ENCODE measurements around the gene HOXA11. TPM values are rescaled to one million over a fixed set of nuclear protein-coding genes. Genes with fewer than 3 reads are reported as not detected.
A peak's percentile ranks its signal among the peaks of the same experiment; 100 is the strongest.

HOXA11 gene
- total RNA-seq, 1 donor from 2014 or later = not detected

DNA sequence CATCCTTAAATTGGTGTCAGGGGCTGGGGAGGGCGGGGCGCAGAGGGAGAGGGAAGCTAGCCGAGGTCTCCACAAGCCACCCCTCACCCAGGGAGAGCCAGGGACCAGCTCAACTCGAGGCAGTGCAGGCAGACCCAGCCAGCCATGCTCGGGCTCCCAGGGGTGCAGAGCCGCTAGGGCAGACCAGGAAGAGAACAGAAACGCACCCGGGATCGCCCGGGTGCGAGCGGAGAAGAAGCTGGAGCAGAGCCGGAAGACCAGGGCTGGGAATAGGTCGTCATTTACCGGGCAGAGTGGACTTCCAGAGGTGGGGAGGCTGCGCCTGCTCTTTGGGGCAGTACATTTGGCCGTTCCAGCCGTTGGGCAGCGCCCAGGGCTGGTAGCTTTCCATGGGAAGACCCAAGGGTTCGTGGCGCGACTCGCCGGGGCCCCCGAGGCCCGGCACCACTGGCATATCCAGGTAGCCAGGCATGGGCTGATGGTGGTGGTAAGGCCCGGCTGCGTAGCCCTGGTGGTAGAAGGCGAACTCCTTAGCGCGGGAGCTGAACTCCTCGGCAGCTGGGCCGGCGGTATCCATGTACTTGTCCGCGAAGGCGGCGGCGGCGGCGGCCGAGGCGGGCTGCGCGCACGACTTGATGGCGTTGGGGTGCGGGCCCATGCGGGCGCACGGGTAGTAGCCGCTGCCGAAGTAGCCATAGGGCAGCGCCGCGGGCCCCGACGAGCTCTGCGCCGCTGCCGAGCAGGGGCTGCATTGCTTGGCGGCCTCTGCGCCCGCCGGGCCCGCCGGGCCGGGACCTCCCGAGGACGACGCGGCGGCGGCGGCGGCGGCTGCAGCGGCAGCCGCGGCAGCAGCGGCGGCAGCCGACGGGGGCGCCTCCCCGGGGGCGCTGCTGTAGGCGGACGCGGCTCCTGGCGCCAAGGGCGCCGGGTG lies 14.1 kb upstream of the HOXA11 start:
- TF ChIP-seq, protein P1, sequence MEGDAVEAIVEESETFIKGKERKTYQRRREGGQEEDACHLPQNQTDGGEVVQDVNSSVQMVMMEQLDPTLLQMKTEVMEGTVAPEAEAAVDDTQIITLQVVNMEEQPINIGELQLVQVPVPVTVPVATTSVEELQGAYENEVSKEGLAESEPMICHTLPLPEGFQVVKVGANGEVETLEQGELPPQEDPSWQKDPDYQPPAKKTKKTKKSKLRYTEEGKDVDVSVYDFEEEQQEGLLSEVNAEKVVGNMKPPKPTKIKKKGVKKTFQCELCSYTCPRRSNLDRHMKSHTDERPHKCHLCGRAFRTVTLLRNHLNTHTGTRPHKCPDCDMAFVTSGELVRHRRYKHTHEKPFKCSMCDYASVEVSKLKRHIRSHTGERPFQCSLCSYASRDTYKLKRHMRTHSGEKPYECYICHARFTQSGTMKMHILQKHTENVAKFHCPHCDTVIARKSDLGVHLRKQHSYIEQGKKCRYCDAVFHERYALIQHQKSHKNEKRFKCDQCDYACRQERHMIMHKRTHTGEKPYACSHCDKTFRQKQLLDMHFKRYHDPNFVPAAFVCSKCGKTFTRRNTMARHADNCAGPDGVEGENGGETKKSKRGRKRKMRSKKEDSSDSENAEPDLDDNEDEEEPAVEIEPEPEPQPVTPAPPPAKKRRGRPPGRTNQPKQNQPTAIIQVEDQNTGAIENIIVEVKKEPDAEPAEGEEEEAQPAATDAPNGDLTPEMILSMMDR (IDR thresholded peaks at IDR 0.05) = no peak
- H3K9me3 Mint-ChIP-seq (ENCODE audit: unreplicated experiment) = no peaks in the 10 kb centered on the region
- peaks cover 4% of the 10 kb centered on the region for H3K36me3 Mint-ChIP-seq (ENCODE audit: unreplicated experiment)
- peaks cover 30% of the 10 kb centered on the region for H3K4me1 Mint-ChIP-seq (ENCODE audit: unreplicated experiment)
- H3K27me3 Mint-ChIP-seq (ENCODE audit: unreplicated experiment) = peaks cover 86% of the 10 kb centered on the region
- H3K27ac Mint-ChIP-seq (ENCODE audit: unreplicated experiment) = no peak overlapping the region
- peak overlapping the region; percentile 62 for H3K4me3 Mint-ChIP-seq (ENCODE audit: unreplicated experiment)
- peak; percentile 84 for DNase-seq (ENCODE audit: extremely low spot score, unreplicated experiment)

DNA sequence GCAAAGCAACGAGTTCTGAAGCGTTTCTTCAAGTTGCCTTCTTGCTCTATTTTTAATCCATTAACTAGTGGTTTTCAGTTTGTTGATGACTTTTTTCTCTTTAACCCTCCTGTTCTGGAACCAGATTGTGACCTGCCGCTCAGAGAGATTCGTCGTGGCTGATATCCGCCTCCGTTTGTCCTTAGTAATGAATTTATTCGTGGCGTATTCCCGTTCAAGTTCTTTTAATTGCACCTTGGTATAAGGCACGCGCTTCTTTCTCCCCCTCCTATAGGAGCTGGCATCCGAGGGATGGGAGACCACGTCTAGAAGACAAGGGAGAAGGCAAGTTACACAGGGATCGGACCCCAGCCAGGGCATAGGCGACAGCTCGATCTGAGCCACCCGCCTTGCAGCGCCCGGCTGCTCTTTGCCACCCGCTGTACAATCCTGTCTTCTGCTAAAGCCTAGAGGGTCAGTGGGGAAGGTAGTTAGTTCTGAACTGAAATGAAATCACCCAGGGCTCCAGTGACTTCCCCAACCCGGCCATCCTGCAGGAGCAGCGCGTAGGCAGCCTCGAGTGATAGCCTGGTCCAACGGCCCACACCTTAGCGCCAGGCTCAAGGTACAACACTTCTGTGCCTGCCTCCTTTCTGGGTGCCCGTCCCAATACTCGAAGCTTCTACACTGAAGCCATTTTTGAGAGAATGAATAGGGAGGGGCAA lies 13.3 kb upstream of the HOXA11 start:
- DNase-seq (ENCODE audit: extremely low spot score, unreplicated experiment) = no peak
- H3K27me3 Mint-ChIP-seq (ENCODE audit: unreplicated experiment) = peaks cover 86% of the 10 kb centered on the region
- H3K9me3 Mint-ChIP-seq (ENCODE audit: unreplicated experiment) = no peaks in the 10 kb centered on the region
- peaks cover 30% of the 10 kb centered on the region for H3K4me1 Mint-ChIP-seq (ENCODE audit: unreplicated experiment)
- no peak overlapping the region for H3K4me3 Mint-ChIP-seq (ENCODE audit: unreplicated experiment)
- H3K27ac Mint-ChIP-seq (ENCODE audit: unreplicated experiment) = no peak overlapping the region
- TF ChIP-seq, protein P1 (IDR thresholded peaks at IDR 0.05) = no peak
- H3K36me3 Mint-ChIP-seq (ENCODE audit: unreplicated experiment) = peaks cover 2% of the 10 kb centered on the region

DNA sequence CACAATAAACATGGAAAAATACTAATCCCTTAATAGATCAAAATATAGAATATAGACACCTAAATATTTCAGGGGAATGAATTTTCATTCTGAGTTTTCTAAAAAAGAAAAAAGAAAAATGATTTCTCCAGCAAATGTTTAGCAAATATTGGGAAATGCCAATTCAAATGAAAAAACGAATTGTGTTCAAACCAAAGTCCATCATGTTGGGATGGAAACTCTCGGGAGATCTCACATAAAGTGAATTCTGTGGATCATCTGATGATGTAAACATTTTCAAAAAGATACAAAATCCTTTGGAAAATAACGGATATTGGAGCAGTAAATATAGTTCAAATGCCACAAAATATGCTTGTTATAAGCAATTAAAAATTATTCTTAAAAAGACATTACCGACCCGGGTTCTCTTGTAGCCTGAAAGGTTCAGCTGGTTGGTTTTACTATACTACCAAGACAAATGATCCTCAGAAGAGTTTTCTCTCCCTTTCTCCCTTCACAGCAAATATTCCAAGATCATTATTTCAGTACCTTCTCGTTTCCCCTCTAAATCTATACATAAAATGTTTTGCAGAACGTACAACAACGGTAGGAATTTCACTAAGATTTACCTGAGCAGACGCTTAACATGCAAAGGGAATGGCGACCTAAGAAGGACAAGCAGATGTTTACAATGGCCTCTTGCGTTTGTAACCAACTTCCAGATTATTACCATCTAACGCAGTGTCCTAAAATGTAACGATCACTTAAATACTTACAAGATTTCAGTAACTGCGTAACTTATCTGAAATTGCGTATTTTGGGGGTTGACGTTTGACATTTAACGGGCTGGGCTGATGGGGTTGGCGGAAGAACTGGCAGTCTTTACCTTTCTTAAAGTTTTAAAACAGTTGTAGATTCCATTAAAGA lies 12.4 kb upstream of the HOXA11 start:
- Mint-ChIP-seq H3K4me1 (ENCODE audit: unreplicated experiment) (peaks cover 33% of the 10 kb centered on the region), H3K27ac (ENCODE audit: unreplicated experiment) (no peak overlapping the region), H3K36me3 (ENCODE audit: unreplicated experiment) (peaks cover 2% of the 10 kb centered on the region), H3K27me3 (ENCODE audit: unreplicated experiment) (peaks cover 83% of the 10 kb centered on the region), H3K9me3 (ENCODE audit: unreplicated experiment) (no peaks in the 10 kb centered on the region), H3K4me3 (ENCODE audit: unreplicated experiment) (no peak overlapping the region)
- no peak for DNase-seq (ENCODE audit: extremely low spot score, unreplicated experiment)
- TF ChIP-seq, protein P1 (IDR thresholded peaks at IDR 0.05) = no peak

DNA sequence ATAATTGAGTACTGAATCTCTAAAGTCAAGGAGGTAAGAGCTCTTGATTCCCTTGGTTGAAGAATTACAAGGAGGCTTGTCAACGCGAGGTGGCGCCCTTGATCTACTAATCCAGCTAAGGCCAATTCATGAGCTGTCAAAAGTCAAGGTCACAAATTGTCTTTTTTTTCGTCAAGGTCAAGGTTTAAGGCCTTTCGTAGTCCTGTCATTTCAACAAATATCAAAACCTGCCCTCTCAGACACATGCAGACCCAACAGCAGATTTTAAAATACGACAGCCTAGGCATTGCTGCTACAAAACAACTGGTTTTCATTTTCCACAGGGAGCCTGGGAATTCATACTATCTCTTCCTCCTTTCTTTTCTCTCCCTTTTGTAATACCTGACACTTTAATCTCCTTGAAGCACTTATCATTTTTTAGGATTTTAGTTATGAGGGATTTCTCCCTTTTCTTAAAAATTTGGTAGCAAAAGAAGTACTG lies 11.3 kb upstream of the HOXA11 start:
- no peak overlapping the region for H3K4me3 Mint-ChIP-seq (ENCODE audit: unreplicated experiment)
- peaks cover 2% of the 10 kb centered on the region for H3K36me3 Mint-ChIP-seq (ENCODE audit: unreplicated experiment)
- H3K27ac Mint-ChIP-seq (ENCODE audit: unreplicated experiment) = no peak overlapping the region
- TF ChIP-seq, protein P1 (IDR thresholded peaks at IDR 0.05) = peak; percentile 88
- H3K4me1 Mint-ChIP-seq (ENCODE audit: unreplicated experiment) = peaks cover 34% of the 10 kb centered on the region
- DNase-seq (ENCODE audit: extremely low spot score, unreplicated experiment) = no peak
- H3K9me3 Mint-ChIP-seq (ENCODE audit: unreplicated experiment) = no peaks in the 10 kb centered on the region
- peaks cover 82% of the 10 kb centered on the region for H3K27me3 Mint-ChIP-seq (ENCODE audit: unreplicated experiment)
